Central memory CD8-positive, alpha-beta T cell (primary cell): ENCODE results near the gene NIPBL.

Experiments
- ATAC-seq: fragments of 150-1000 bp; cut with Tn5 transposase; replicated peaks from 2 replicates; pipeline ENCODE4 v1.10.0; 2022; ENCODE audit warnings: mild to moderate bottlenecking, moderate FRiP score, moderate number of reproducible peaks; ENCODE audit not compliant: poor library complexity, severe bottlenecking; ENCODE audit errors: extremely low read depth
- DNase-seq, 2 donors: peaks; one replicate each; pipeline ENCODE4 v3.0.0; 2021; ENCODE audit warnings: low spot score in 2 of 2
- H3K27ac Mint-ChIP-seq: one replicate; pipeline ENCODE4 v1.8.0; 2022; ENCODE audit warnings: low read depth, mild to moderate bottlenecking, moderate library complexity, mixed read lengths
- H3K27me3 Mint-ChIP-seq: one replicate; pipeline ENCODE4 v1.8.0; 2022; ENCODE audit warnings: mixed read lengths
- H3K36me3 Mint-ChIP-seq: one replicate; pipeline ENCODE4 v1.8.0; 2022; ENCODE audit warnings: mild to moderate bottlenecking, moderate library complexity, mixed read lengths; ENCODE audit not compliant: insufficient read depth
- H3K4me1 Mint-ChIP-seq: one replicate; pipeline ENCODE4 v1.8.0; 2022; ENCODE audit warnings: mixed read lengths
- H3K4me3 Mint-ChIP-seq: one replicate; pipeline ENCODE4 v1.8.0; 2022; ENCODE audit warnings: mild to moderate bottlenecking, moderate library complexity, mixed read lengths
- H3K9me3 Mint-ChIP-seq: one replicate; pipeline ENCODE4 v1.8.0; 2022; ENCODE audit warnings: mixed read lengths

The NIPBL gene

DNA sequence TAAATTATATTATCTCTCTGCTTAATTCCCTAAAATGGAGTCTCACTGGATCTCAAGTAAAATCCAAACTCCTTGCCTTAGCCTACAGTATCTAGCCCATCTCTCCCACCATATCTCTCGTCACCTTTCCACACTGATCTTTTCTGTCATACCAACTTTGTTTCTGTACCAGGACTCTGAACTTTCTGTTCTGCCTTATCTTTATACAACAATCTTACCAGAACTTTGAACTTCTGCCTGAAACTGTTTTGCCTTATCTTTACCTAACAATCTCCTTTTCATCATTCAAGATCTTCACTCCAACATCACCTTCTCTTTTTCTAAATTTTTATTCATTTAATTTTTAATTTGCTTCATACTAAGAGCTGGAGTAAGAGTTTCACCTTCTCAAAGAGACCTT lies 233.6 kb downstream of the NIPBL start:
- DNase-seq (no peak), ATAC-seq (no peak)
- Mint-ChIP-seq H3K4me3 (no peak overlapping the region), H3K36me3 (peaks cover 11% of the 10 kb centered on the region), H3K9me3 (no peaks in the 10 kb centered on the region), H3K27ac (peak overlapping the region; percentile 1), H3K4me1 (peaks cover 28% of the 10 kb centered on the region), H3K27me3 (no peaks in the 10 kb centered on the region)

DNA sequence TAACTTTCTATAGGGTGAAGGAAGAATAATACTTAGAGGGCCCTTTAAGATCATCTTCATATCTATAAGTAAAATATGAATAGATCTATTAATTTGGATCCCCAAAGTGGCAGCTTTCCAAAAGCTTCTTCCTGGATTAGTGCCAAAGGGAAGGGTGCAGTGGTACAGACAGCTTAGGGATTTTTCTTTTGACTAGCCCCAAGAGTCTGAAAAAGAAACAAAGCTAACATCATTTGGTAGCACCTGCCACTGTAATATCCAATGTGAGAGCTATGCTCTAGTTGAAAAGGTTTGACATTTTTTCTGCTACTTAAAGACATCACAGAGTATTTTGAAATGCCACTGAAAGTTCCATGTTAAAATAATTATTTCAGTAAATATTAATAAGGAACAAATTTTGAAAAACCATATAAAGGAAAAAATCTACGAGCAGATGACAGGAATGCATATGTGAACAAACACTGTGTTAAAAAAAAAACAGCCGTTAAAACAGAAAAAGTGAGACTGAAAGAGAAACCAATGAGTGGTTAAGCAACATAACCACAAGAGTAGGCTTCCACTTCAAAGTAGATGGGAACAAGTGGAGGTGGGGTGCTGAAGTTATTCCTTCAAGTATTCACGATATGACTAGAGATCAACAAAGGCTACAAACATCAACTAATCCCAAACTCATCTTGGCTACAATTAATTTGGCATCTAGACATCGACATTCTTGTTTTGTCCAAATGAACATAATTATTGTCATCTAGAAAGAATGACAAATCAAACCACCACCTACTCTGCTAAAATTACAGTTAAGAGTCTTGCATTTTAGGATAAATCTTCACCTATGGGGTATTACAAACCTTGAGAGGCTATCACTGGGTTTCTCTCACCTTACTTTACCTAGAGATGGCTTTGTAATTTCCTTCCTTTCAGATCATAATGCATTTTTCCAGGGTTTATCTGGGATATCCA lies 235.1 kb downstream of the NIPBL start:
- no peak for DNase-seq
- ATAC-seq, result peak; percentile 80
- peak overlapping the region; percentile 65 for H3K4me3 Mint-ChIP-seq
- peaks cover 28% of the 10 kb centered on the region for H3K4me1 Mint-ChIP-seq
- H3K27me3 Mint-ChIP-seq, result no peaks in the 10 kb centered on the region
- H3K36me3 Mint-ChIP-seq, result peaks cover 6% of the 10 kb centered on the region
- H3K27ac Mint-ChIP-seq, result peak overlapping the region; percentile 12
- H3K9me3 Mint-ChIP-seq, result no peaks in the 10 kb centered on the region

DNA sequence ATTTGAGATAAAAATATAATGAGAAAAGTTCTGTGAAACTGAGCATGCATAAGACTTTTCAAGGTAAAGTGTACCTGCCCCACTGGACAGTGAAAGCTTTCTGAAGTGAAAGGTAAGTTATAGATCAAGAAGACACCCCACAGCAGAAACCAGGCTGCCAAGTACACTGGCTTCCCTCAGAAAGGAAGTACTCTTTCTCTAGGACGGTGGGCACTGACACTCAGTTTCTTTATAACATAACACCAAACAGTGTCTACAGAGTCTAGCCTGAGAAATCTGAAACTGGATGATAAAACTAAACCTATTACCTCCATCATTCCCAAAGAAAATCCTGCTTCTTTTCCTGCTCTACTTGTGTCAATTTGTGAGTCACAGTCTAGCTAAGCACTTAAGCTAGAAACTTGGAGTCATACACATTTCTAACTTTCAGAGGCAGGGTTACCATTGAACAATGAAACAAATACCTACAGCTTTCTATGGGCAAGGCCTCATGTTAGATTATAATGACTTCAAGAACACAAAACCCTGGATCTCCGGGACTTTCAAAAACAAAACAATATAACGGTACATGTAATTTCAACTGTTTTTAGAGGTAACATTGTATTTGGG lies 235.9 kb downstream of the NIPBL start:
- DNase-seq (no peak), ATAC-seq (no peak)
- Mint-ChIP-seq H3K4me1 (peaks cover 28% of the 10 kb centered on the region), H3K27me3 (no peaks in the 10 kb centered on the region), H3K4me3 (peak overlapping the region; percentile 65), H3K9me3 (no peaks in the 10 kb centered on the region), H3K27ac (peak overlapping the region; percentile 12), H3K36me3 (peaks cover 6% of the 10 kb centered on the region)
